K562 (cell line): ENCODE measurements around the gene NAT14. TPM values are rescaled to one million over a fixed set of nuclear protein-coding genes. Genes with fewer than 3 reads are reported as not detected.

Experiments
- ADNP ChIP-seq: fragments of 200-800 bp; sonication (Bioruptor generic); IDR thresholded peaks from 2 replicates; pipeline ENCODE4 v1.6.1; 2016; ENCODE audit warnings: missing genetic modification characterization, missing compliant biosample characterization
- BCOR ChIP-seq: fragments of 450-650 bp; IDR thresholded peaks from 2 replicates; pipeline ENCODE4 v1.6.1; 2016
- BRF1 ChIP-seq: IDR thresholded peaks from 3 replicates; pipeline ENCODE4 v1.6.1; 2011; ENCODE audit warnings: borderline replicate concordance, mild to moderate bottlenecking; ENCODE audit not compliant: insufficient read length; ENCODE audit errors: extremely low read depth
- CREB3L1 ChIP-seq: fragments of 450-650 bp; IDR thresholded peaks from 2 replicates; pipeline ENCODE4 v1.6.1; 2014; ENCODE audit warnings: low read depth, mild to moderate bottlenecking, moderate library complexity, borderline replicate concordance
- CSDE1 ChIP-seq, 2 experiments: fragments of 450-650 bp; IDR thresholded peaks; 2 replicates each; pipeline ENCODE4 v1.6.1; 2016; ENCODE audit warnings: mild to moderate bottlenecking in 1 of 2
- FOS ChIP-seq: IDR thresholded peaks from 3 replicates; pipeline ENCODE4 v1.6.1; 2011; ENCODE audit not compliant: insufficient read length; ENCODE audit errors: extremely low read depth
- GTF2F1 ChIP-seq: IDR thresholded peaks from 2 replicates; pipeline ENCODE4 v1.6.1; 2011; ENCODE audit warnings: low read depth, low read length, improper control_type of control experiment
- HDAC2 ChIP-seq: fragments of 450-650 bp; IDR thresholded peaks from 2 replicates; pipeline ENCODE4 v1.6.1; 2016; ENCODE audit warnings: mild to moderate bottlenecking
- HMGN3 ChIP-seq: IDR thresholded peaks from 2 replicates; pipeline ENCODE4 v1.6.1; 2011; ENCODE audit warnings: borderline replicate concordance, low read depth, mild to moderate bottlenecking, mixed read lengths, low read length; ENCODE audit not compliant: insufficient read length; ENCODE audit errors: extremely low read depth
- KDM5B ChIP-seq: fragments of 200-600 bp; sonication (generic); IDR thresholded peaks from 2 replicates; pipeline ENCODE4 v1.6.1; 2012; ENCODE audit warnings: low read depth, mild to moderate bottlenecking, moderate library complexity, low read length, control low read depth, inconsistent platforms; ENCODE audit not compliant: insufficient replicate concordance
- L3MBTL2 ChIP-seq: fragments of 450-650 bp; IDR thresholded peaks from 2 replicates; pipeline ENCODE4 v1.6.1; 2016; ENCODE audit warnings: mild to moderate bottlenecking, moderate library complexity
- NFE2 ChIP-seq: IDR thresholded peaks from 2 replicates; pipeline ENCODE4 v1.6.1; 2014; ENCODE audit warnings: antibody characterized with exemption, low read depth
- NFRKB ChIP-seq: fragments of 450-650 bp; IDR thresholded peaks from 2 replicates; pipeline ENCODE4 v1.6.1; 2016; ENCODE audit warnings: low read depth
- NFYB ChIP-seq: IDR thresholded peaks from 2 replicates; pipeline ENCODE4 v1.6.1; 2011; ENCODE audit warnings: mild to moderate bottlenecking, moderate library complexity; ENCODE audit not compliant: insufficient read length; ENCODE audit errors: extremely low read depth
- OTX1 ChIP-seq: fragments of 450-650 bp; formaldehyde crosslinking; IDR thresholded peaks from 2 replicates; pipeline ENCODE4 v1.4.0; 2022; ENCODE audit warnings: mild to moderate bottlenecking
- POLR2A ChIP-seq: fragments of 450-650 bp; conservative IDR thresholded peaks from 2 replicates; pipeline ENCODE4 v1.6.1; 2016
- SMAD4 ChIP-seq: fragments of 250-450 bp; sonication (Bioruptor Pico); conservative IDR thresholded peaks from 2 replicates; pipeline ENCODE4 v1.8.0; 2021; ENCODE audit warnings: inconsistent platforms, mild to moderate bottlenecking, moderate library complexity
- SMARCA4 ChIP-seq: fragments of 450-650 bp; IDR thresholded peaks from 2 replicates; pipeline ENCODE4 v1.6.1; 2016
- SRF ChIP-seq, 2 experiments: fragments of 250-450, 450-650 bp in 1 of 2; sonication (Bioruptor Pico) in 1 of 2; sonication (generic) in 1 of 2; formaldehyde crosslinking; IDR thresholded peaks; 2 replicates each; pipeline versions ENCODE4 v1.5.0 to v1.5.1; 2020 to 2022; ENCODE audit warnings: mild to moderate bottlenecking in 1 of 2, missing genetic modification reagents in 1 of 2
- TCF15 ChIP-seq: fragments of 250-450 bp; sonication (Bioruptor Pico); IDR thresholded peaks from 2 replicates; pipeline ENCODE4 v1.8.0; 2022; ENCODE audit warnings: moderate library complexity, mild to moderate bottlenecking, inconsistent platforms
- TEAD1 ChIP-seq, 2 experiments: fragments of 450-650 bp in 1 of 2; sonication (generic) in 1 of 2; formaldehyde crosslinking; IDR thresholded peaks; 2 replicates each; pipeline versions ENCODE4 v1.4.0 to v1.8.0; 2020 to 2022; ENCODE audit warnings: mild to moderate bottlenecking in 2 of 2, missing genetic modification reagents in 1 of 2
- YBX1 ChIP-seq: fragments of 450-650 bp; IDR thresholded peaks from 2 replicates; pipeline ENCODE4 v1.7.1; 2016; ENCODE audit warnings: mild to moderate bottlenecking
- ZBTB9 ChIP-seq: fragments of 450-650 bp; formaldehyde crosslinking; IDR thresholded peaks from 2 replicates; pipeline ENCODE4 v1.4.0; 2020; ENCODE audit warnings: mild to moderate bottlenecking, moderate library complexity
- ZNF263 ChIP-seq: sonication (generic); formaldehyde crosslinking; IDR thresholded peaks from 2 replicates; pipeline ENCODE4 v1.8.0; 2022; ENCODE audit warnings: mild to moderate bottlenecking, missing genetic modification reagents, borderline replicate concordance
- ZNF282 ChIP-seq: sonication (generic); formaldehyde crosslinking; IDR thresholded peaks from 2 replicates; pipeline ENCODE4 v1.8.1; 2023; ENCODE audit warnings: missing genetic modification reagents
- ZNF311 ChIP-seq: fragments of 250-450 bp; sonication (Bioruptor Pico); IDR thresholded peaks from 2 replicates; pipeline ENCODE4 v1.4.0; 2020; ENCODE audit warnings: mild to moderate bottlenecking, moderate library complexity
- ZNF316 ChIP-seq: fragments of 450-650 bp; IDR thresholded peaks from 2 replicates; pipeline ENCODE4 v1.6.1; 2016
- ZNF75A ChIP-seq: fragments of 450-650 bp; formaldehyde crosslinking; IDR thresholded peaks from 2 replicates; pipeline ENCODE4 v1.4.0; 2020; ENCODE audit warnings: mild to moderate bottlenecking
- ZNF830 ChIP-seq: fragments of 250-450 bp; sonication (Bioruptor Pico); IDR thresholded peaks from 2 replicates; pipeline ENCODE4 v1.5.0; 2021; ENCODE audit warnings: mild to moderate bottlenecking
- polyA plus RNA-seq, 8 experiments: library from polyadenylated mRNA; depleted of rRNA in 4 of 8; stranded (reverse) in 5 of 8; unstranded in 3 of 8; fragments of >200 nt; fragmentation: Nextera tagmentation in 2 of 8; fragmentation: Illumina TruSeq in 1 of 8; extraction: Ambion mirVana in 2 of 8; extraction: Trizol in 1 of 8; gene quantifications; 2 replicates each; pipeline versions ENCODE4 v1.2.1 to v1.2.3, GENCODE V29; 2011 to 2014; ENCODE audit warnings: inconsistent platforms in 1 of 8, missing spikeins in 1 of 8
- total RNA-seq, 7 experiments: library from RNA; depleted of rRNA in 6 of 7; stranded (reverse); fragments of >200 nt in 6 of 7; fragmentation: Illumina TruSeq in 2 of 7; extraction: Trizol in 2 of 7; gene quantifications; 2 replicates each; pipeline versions ENCODE4 v1.2.1 to v1.2.3, GENCODE V29; 2011 to 2021; ENCODE audit warnings: low replicate concordance in 1 of 7

The NAT14 gene
- total and polyA plus RNA-seq, 9 of the 15 experiments (the other 6 are each of a cell fraction or from before 2014, with no cell fraction given): 2.4 to 77.0 (median 26.7) TPM

- TF ChIP-seq TCF15 (no peak), ZNF263 (CRISPR knock-in tag) (no peak), L3MBTL2 (peak; percentile 90), ZBTB9 (peak; percentile 70; the same call in 1 of the 2 replicates), OTX1 (no peak), HMGN3 (peak; percentile 36), SMARCA4 (0 out of 2 replicates have a peak, but pooled peaks have one; percentile 59), ZNF75A (no peak), BRF1 (no peak), POLR2A (peak; percentile 95), ZNF311 (CRISPR knock-in tag) (no peak), NFYB (peak; percentile 76), GTF2F1 (peak; percentile 11; the same call in 1 of the 2 replicates), SRF (CRISPR knock-in tag; IDR thresholded peaks at IDR 0.05) (peak in 1 of 2 experiments; percentile 43; a peak in 1 of 4 replicates), NFRKB (peak; percentile 90), FOS (peak; percentile 97), ZNF830 (CRISPR knock-in tag) (0 out of 2 replicates have a peak, but pooled peaks have one; percentile 48), YBX1 (no peak), NFE2 (no peak), ZNF282 (CRISPR knock-in tag) (0 out of 2 replicates have a peak, but pooled peaks have one; percentile 49), TEAD1 (CRISPR knock-in tag; IDR thresholded peaks at IDR 0.05) (peak in 1 of 2 experiments; percentile 67; a peak in 1 of 4 replicates), BCOR (peak; percentile 99), HDAC2 (peak; percentile 97), SMAD4 (CRISPR knock-in tag) (peak; percentile 13; the same call in 1 of the 2 replicates), KDM5B (peak; percentile 66), ADNP (tag) (peak; percentile 98), ZNF316 (peak; percentile 55), CREB3L1 (peak; percentile 94), CSDE1 (IDR thresholded peaks at IDR 0.05) (peak in 1 of 2 experiments; percentile 43; a peak in 1 of 4 replicates)
These were observed 23.6 kb upstream of the NAT14 start, which contains the start of gene ISOC2 (continued) for GRCh38 chr19:55461259-55461973.
